Endothelial cell of umbilical vein (primary cell): ENCODE data around the gene EDA. TPM values are rescaled to one million over a fixed set of nuclear protein-coding genes. Genes with fewer than 3 reads are reported as not detected.

Source experiments
- BruUV-seq: library from RNA; stranded (reverse); fragments of 400-500 nt; replicated peaks from 2 replicates; lab custom pipeline; 2021; lab: Mats Ljungman, UMichigan
- CTCF ChIA-PET: fragments of 300-600, 350-600 bp; sonication (Branson Sonifier 250); formaldehyde crosslinking; loops from one replicate; lab custom pipeline; 2021; ENCODE audit warnings: antibody characterized with exemption, inconsistent platforms; lab: Charles Lee
- POLR2A ChIA-PET: fragments of 300-600, 350-600 bp; sonication (Branson Sonifier 250); formaldehyde crosslinking; loops from one replicate; lab custom pipeline; 2021; ENCODE audit warnings: antibody characterized with exemption, inconsistent platforms; lab: Charles Lee
- DNase-seq: peaks from one replicate; pipeline ENCODE4 v3.0.0-alpha.2; 2011; ENCODE audit warnings: low read depth, low spot score
- FAIRE-seq: peaks from 2 replicates; lab custom pipeline; 2011; peaks lifted over from hg19 to GRCh38; lab: Jason Lieb, UNC
- H2AFZ ChIP-seq: 2 replicates; pipeline ENCODE4 v1.6.0; 2012; ENCODE audit warnings: low read depth, low read length, control low read depth, inconsistent platforms
- H3K27ac ChIP-seq: 2 replicates; pipeline ENCODE4 v1.5.1; 2011; ENCODE audit warnings: low read depth, mild to moderate bottlenecking, control low read depth, low read length, moderate library complexity; ENCODE audit not compliant: insufficient read depth
- H3K27me3 ChIP-seq, 2 experiments: 2 replicates each; pipeline versions ENCODE4 v1.6.0 to v1.6.1; 2011; ENCODE audit warnings: low read length in 2 of 2, mixed read lengths in 1 of 2; ENCODE audit not compliant: control insufficient read depth in 2 of 2, insufficient read depth in 2 of 2
- H3K36me3 ChIP-seq, 2 experiments: 2 replicates in 1 of 2; 3 replicates in 1 of 2; pipeline ENCODE4 v1.5.1; 2011; ENCODE audit warnings: low read length in 2 of 2, mild to moderate bottlenecking in 1 of 2, moderate library complexity in 1 of 2; ENCODE audit not compliant: control insufficient read depth in 2 of 2, insufficient read depth in 2 of 2; ENCODE audit errors: extremely low read depth in 1 of 2
- H3K4me1 ChIP-seq: 3 replicates; pipeline ENCODE4 v1.5.1; 2011; ENCODE audit warnings: mild to moderate bottlenecking, low read length; ENCODE audit not compliant: control insufficient read depth, insufficient read depth; ENCODE audit errors: extremely low read depth
- H3K4me2 ChIP-seq: 2 replicates; pipeline ENCODE4 v1.6.1; 2011; ENCODE audit warnings: low read length, control low read depth, mixed read lengths; ENCODE audit not compliant: insufficient read depth
- H3K4me3 ChIP-seq, 3 experiments: fragments of 200-600 bp in 1 of 3; sonication (generic), shearing (Covaris generic) in 1 of 3; replicated peaks in 1 of 3; 2 replicates each; pipeline ENCODE4 v1.5.1; 2011 to 2016; ENCODE audit warnings: control low read depth in 3 of 3, low read length in 3 of 3, mild to moderate bottlenecking in 2 of 3, inconsistent platforms in 1 of 3, low read depth in 1 of 3, moderate library complexity in 1 of 3; ENCODE audit not compliant: insufficient read depth in 1 of 3
- H3K79me2 ChIP-seq: 2 replicates; pipeline ENCODE4 v1.6.0; 2012; ENCODE audit warnings: low read length, inconsistent platforms; ENCODE audit not compliant: control insufficient read depth, insufficient read depth
- H3K9ac ChIP-seq: replicated peaks from 2 replicates; pipeline ENCODE3; 2011; ENCODE audit warnings: low read length, control low read depth; ENCODE audit not compliant: insufficient read depth; ENCODE audit errors: extremely low read depth
- H3K9me1 ChIP-seq: replicated peaks from 3 replicates; pipeline ENCODE4 v1.6.0; 2011; ENCODE audit warnings: mild to moderate bottlenecking, low read length; ENCODE audit not compliant: control insufficient read depth, insufficient read depth; ENCODE audit errors: extremely low read depth
- H3K9me3 ChIP-seq: replicated peaks from 2 replicates; pipeline ENCODE4 v1.5.1; 2012; ENCODE audit warnings: low read length, inconsistent platforms; ENCODE audit not compliant: control insufficient read depth, insufficient read depth
- H4K20me1 ChIP-seq: replicated peaks from 2 replicates; pipeline ENCODE3; 2011; ENCODE audit warnings: mild to moderate bottlenecking, low read length; ENCODE audit not compliant: control insufficient read depth, insufficient read depth; ENCODE audit errors: extremely low read depth
- EZH2 ChIP-seq: IDR thresholded peaks from 2 replicates; pipeline ENCODE4 v1.6.1; 2012; ENCODE audit warnings: borderline replicate concordance, low read depth, mild to moderate bottlenecking, moderate library complexity, low read length, inconsistent platforms; ENCODE audit not compliant: severe bottlenecking
- FOS ChIP-seq: IDR thresholded peaks from 2 replicates; pipeline ENCODE4 v1.6.1; 2011; ENCODE audit warnings: mild to moderate bottlenecking, low read length, moderate library complexity, borderline replicate concordance; ENCODE audit not compliant: insufficient read depth
- GATA2 ChIP-seq: IDR thresholded peaks from 2 replicates; pipeline ENCODE4 v1.7.0; 2011; ENCODE audit warnings: low read depth, mild to moderate bottlenecking, moderate library complexity, mixed read lengths, low read length; ENCODE audit not compliant: insufficient read length, insufficient read depth
- JUN ChIP-seq: IDR thresholded peaks from 2 replicates; pipeline ENCODE4 v1.6.1; 2011; ENCODE audit warnings: borderline replicate concordance, low read depth; ENCODE audit not compliant: insufficient read length, insufficient read depth
- MYC ChIP-seq: IDR thresholded peaks from one replicate; pipeline ENCODE4 v1.6.1; 2011; ENCODE audit warnings: mild to moderate bottlenecking, low read depth, low read length
- POLR2A ChIP-seq: IDR thresholded peaks from 2 replicates; pipeline ENCODE4 v1.6.1; 2012; ENCODE audit warnings: low read depth, mild to moderate bottlenecking, control low read depth, low read length
- POLR2AphosphoS5 ChIP-seq: IDR thresholded peaks from 2 replicates; pipeline ENCODE4 v1.6.1; 2012; ENCODE audit warnings: low read depth, mild to moderate bottlenecking, control low read depth, low read length, moderate library complexity; ENCODE audit not compliant: insufficient read depth
- dilution Hi-C: fragments of 300-500 bp; cut with MboI; formaldehyde crosslinking; loops from one replicate; pipeline ENCODE4 v1.15.0; 2019; ENCODE audit warnings: low sequenced_read_pairs; ENCODE audit not compliant: extremely low pct_ligation_motif_present
- intact Hi-C: fragments of 100-400 bp; cut with micrococcal nuclease; formaldehyde crosslinking; loops from one replicate; pipeline ENCODE4 v1.10.0; 2022
- polyA plus RNA-seq, 4 experiments: library from polyadenylated mRNA; depleted of rRNA in 3 of 4; stranded (reverse) in 3 of 4; unstranded in 1 of 4; fragments of >200 nt; gene quantifications; 2 replicates each; pipeline versions ENCODE4 v1.2.1 to v1.2.3, GENCODE V29; 2011 to 2012; ENCODE audit warnings: missing spikeins in 1 of 4
- total RNA-seq: library from RNA; stranded (reverse); gene quantifications from 2 replicates; pipeline ENCODE4 v1.2.3, GENCODE V29; 2021
- TF ChIP-seq, protein P1 (sequence below): IDR thresholded peaks from 2 replicates; pipeline ENCODE4 v1.6.1; 2011; ENCODE audit not compliant: insufficient read depth, insufficient read length
- TF ChIP-seq, protein P2 (sequence below), 2 donors: IDR thresholded peaks; 1 replicate in 1 of 2; 2 replicates in 1 of 2; pipeline ENCODE4 v1.5.1; 2011; ENCODE audit warnings: low read length in 2 of 2, mild to moderate bottlenecking in 2 of 2, moderate library complexity in 2 of 2, control low read depth in 1 of 2, inconsistent platforms in 1 of 2, low read depth in 1 of 2; ENCODE audit not compliant: insufficient read depth in 1 of 2; ENCODE audit errors: extremely low read depth in 1 of 2

The EDA gene
- total and polyA plus RNA-seq, 2 donors (not counting 3 experiments of a cell fraction or from before 2014, with no cell fraction given) = 0.37 to 1.2 TPM

DNA sequence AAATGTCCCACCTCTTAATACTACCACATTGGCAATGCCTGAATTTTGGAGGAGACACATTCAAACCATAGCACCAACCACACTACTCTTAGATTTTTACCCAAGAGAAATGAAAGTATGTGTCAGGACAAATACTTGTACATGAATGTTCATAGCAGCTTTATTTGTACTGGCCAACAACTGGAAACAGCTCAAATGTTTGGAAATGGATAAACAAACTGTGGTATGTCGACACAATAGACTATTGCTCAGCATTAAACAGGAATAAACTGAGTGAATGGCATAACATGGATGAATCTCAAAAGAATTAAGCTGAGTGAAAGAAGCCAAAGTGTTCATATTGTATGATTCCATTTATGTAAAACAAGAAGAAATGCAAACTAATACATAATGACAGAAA is 18.5 kb upstream of the EDA start:
- H3K9me1 ChIP-seq = no peaks in the 10 kb centered on the region
- TF ChIP-seq POLR2AphosphoS5 (no peak), JUN (no peak), POLR2A (no peak), FOS (no peak), MYC (no peak), GATA2 (no peak), EZH2 (no peak)
- TF ChIP-seq, protein P1, sequence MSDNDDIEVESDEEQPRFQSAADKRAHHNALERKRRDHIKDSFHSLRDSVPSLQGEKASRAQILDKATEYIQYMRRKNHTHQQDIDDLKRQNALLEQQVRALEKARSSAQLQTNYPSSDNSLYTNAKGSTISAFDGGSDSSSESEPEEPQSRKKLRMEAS = no peak
- TF ChIP-seq, protein P2, sequence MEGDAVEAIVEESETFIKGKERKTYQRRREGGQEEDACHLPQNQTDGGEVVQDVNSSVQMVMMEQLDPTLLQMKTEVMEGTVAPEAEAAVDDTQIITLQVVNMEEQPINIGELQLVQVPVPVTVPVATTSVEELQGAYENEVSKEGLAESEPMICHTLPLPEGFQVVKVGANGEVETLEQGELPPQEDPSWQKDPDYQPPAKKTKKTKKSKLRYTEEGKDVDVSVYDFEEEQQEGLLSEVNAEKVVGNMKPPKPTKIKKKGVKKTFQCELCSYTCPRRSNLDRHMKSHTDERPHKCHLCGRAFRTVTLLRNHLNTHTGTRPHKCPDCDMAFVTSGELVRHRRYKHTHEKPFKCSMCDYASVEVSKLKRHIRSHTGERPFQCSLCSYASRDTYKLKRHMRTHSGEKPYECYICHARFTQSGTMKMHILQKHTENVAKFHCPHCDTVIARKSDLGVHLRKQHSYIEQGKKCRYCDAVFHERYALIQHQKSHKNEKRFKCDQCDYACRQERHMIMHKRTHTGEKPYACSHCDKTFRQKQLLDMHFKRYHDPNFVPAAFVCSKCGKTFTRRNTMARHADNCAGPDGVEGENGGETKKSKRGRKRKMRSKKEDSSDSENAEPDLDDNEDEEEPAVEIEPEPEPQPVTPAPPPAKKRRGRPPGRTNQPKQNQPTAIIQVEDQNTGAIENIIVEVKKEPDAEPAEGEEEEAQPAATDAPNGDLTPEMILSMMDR (IDR thresholded peaks at IDR 0.05; ENCODE audit: extremely low read depth in 1 of 2, insufficient read depth in 1 of 2, low read depth in 1 of 2, low read length in 2 of 2) = no peak
- CTCF ChIA-PET = no interaction called here
- H3K4me1 ChIP-seq = no peaks in the 10 kb centered on the region
- DNase-seq (no peak), FAIRE-seq (no peak)
- dilution Hi-C loops = no loop called here
- H3K27me3 ChIP-seq = no peaks in the 10 kb centered on the region
- H2AFZ ChIP-seq = no peak overlapping the region
- no peaks in the 10 kb centered on the region for H3K9me3 ChIP-seq
- H3K9ac ChIP-seq = no peak overlapping the region
- H3K4me2 ChIP-seq = no peak overlapping the region
- H3K79me2 ChIP-seq = no peaks in the 10 kb centered on the region
- no peak overlapping the region for H3K27ac ChIP-seq
- BruUV-seq = no TSS peak
- POLR2A ChIA-PET = no interaction called here
- H3K4me3 ChIP-seq = no peak overlapping the region
- H4K20me1 ChIP-seq = no peaks in the 10 kb centered on the region
- H3K36me3 ChIP-seq = no peaks in the 10 kb centered on the region
- intact Hi-C loops = no loop called here
